Keratinocyte (primary cell): ENCODE results near the gene HMCN2.

Experiments used
- EZH2 ChIP-seq: IDR thresholded peaks from one replicate; pipeline ENCODE4 v1.6.1; 2012; ENCODE audit warnings: inconsistent platforms, mild to moderate bottlenecking, low read length, moderate library complexity
- TF ChIP-seq, protein P1 (sequence below), 3 experiments: IDR thresholded peaks in 1 of 3; conservative IDR thresholded peaks in 1 of 3; optimal IDR thresholded peaks in 1 of 3; 2 replicates in 2 of 3; 3 replicates in 1 of 3; pipeline versions ENCODE3 to v1.5.1; 2011; ENCODE audit warnings: low read length in 3 of 3, mild to moderate bottlenecking in 3 of 3, moderate library complexity in 2 of 3, control low read depth in 1 of 3, inconsistent platforms in 1 of 3; ENCODE audit not compliant: insufficient read depth in 2 of 3; ENCODE audit errors: extremely low read depth in 1 of 3

DNA sequence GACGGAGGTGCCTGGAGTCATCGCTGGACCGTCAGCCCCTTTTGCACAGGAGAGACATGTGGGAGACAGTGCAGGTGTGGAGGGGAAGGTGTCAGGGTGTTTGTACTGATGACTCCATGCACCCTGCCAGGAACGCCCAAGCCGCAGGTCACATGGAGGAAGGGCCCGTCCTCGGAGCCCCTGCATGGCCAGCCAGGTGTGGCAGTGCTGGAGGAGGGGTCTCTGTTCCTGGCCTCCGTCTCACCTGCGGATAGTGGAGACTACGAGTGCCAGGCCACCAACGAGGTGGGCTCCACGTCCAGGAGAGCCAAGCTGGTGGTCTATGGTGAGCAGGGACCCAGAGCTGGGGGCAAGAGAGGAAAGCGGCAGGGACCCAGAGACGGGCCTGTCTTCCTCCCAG, 81.5 kb downstream of the HMCN2 start:
- TF ChIP-seq, protein P1, sequence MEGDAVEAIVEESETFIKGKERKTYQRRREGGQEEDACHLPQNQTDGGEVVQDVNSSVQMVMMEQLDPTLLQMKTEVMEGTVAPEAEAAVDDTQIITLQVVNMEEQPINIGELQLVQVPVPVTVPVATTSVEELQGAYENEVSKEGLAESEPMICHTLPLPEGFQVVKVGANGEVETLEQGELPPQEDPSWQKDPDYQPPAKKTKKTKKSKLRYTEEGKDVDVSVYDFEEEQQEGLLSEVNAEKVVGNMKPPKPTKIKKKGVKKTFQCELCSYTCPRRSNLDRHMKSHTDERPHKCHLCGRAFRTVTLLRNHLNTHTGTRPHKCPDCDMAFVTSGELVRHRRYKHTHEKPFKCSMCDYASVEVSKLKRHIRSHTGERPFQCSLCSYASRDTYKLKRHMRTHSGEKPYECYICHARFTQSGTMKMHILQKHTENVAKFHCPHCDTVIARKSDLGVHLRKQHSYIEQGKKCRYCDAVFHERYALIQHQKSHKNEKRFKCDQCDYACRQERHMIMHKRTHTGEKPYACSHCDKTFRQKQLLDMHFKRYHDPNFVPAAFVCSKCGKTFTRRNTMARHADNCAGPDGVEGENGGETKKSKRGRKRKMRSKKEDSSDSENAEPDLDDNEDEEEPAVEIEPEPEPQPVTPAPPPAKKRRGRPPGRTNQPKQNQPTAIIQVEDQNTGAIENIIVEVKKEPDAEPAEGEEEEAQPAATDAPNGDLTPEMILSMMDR (optimal IDR thresholded peaks at IDR 0.05 in 1 of 3, IDR thresholded peaks at IDR 0.05 in 1 of 3, conservative IDR thresholded peaks at IDR 0.05 in 1 of 3; ENCODE audit: extremely low read depth in 1 of 3, insufficient read depth in 2 of 3, low read length in 3 of 3): no peak
- TF ChIP-seq EZH2: no peak
